Psoas muscle (tissue), 8 donors: ENCODE measurements around the gene CADM4. TPM values are rescaled to one million over a fixed set of nuclear protein-coding genes. Genes with fewer than 3 reads are reported as not detected.
A peak's percentile ranks its signal among the peaks of the same experiment; 100 is the strongest.

Source experiments
- ATAC-seq, 4 donors: fragments of 200-7000 bp; cut with Tn5 transposase; one replicate each; pipeline ENCODE4 v1.9.1; 2020; ENCODE audit warnings: moderate library complexity in 3 of 4, mild to moderate bottlenecking in 2 of 4
- DNase-seq, 2 donors: peaks; one replicate each; pipeline ENCODE4 v3.0.0-alpha.2; 2020
- H3K27ac ChIP-seq: fragments of 200-600 bp; one replicate; pipeline ENCODE4 v1.8.0; 2022
- H3K27me3 ChIP-seq, 3 donors: fragments of 200-600 bp in 1 of 3; one replicate each; pipeline versions ENCODE4 v1.6.1 to v1.8.0; 2013 to 2022; ENCODE audit warnings: low read length in 2 of 3, mild to moderate bottlenecking in 2 of 3, moderate library complexity in 1 of 3; ENCODE audit not compliant: insufficient read depth in 3 of 3
- H3K36me3 ChIP-seq, 2 donors: fragments of 200-600 bp in 1 of 2; one replicate each; pipeline versions ENCODE4 v1.6.1 to v1.8.0; 2013 to 2022; ENCODE audit warnings: low read depth in 1 of 2, mild to moderate bottlenecking in 1 of 2, moderate library complexity in 1 of 2; ENCODE audit not compliant: insufficient read depth in 1 of 2
- H3K4me1 ChIP-seq: fragments of 200-600 bp; one replicate; pipeline ENCODE4 v1.8.0; 2022
- H3K4me3 ChIP-seq: fragments of 200-600 bp; one replicate; pipeline ENCODE4 v1.8.0; 2022; ENCODE audit warnings: mild to moderate bottlenecking
- H3K9me3 ChIP-seq: fragments of 200-600 bp; one replicate; pipeline ENCODE4 v1.8.0; 2022
- CTCF ChIP-seq: fragments of 200-600 bp; IDR thresholded peaks from one replicate; pipeline ENCODE4 v1.8.0; 2022; ENCODE audit warnings: antibody characterized with exemption
- WGBS, 3 donors: extraction: QIAGEN DNeasy Blood & Tissue Kit; methylation state at CpG; one replicate each; pipeline versions ENCODE4 v1.1.6 to v1.1.7; 2013; 5-methylcytosine and 5-hydroxymethylcytosine counted together
- intact Hi-C, 2 donors: fragments of 100-400 bp; cut with DNase I; formaldehyde crosslinking; loops; one replicate each; pipeline versions ENCODE4 v1.11.0 to v1.14.2; 2022
- polyA plus RNA-seq, 3 donors: library from polyadenylated mRNA; stranded (reverse); fragments of 200-250 nt; gene quantifications; one replicate each; pipeline ENCODE4 v1.2.3, GENCODE V29; 2013
- total RNA-seq, 4 donors: library from RNA; stranded (reverse); fragmentation: NEBNext Ultra II Directional in 2 of 4; extraction: Animal tissue kit (Norgen Biotek cat#: 25700) in 2 of 4; gene quantifications; one replicate each; pipeline versions ENCODE4 v1.2.1 to v1.2.4, GENCODE V29; 2021 to 2023
- donor health status: healthy with polysubstance abuse.
- donor health status: DM: no; HTN: no; CAD: no; lungs with moderate emphysema.
- donor health status: Bipolar disorder and iron deficiency.
- donor health status: healthy.
- donor health status: DM: yes; HTN: yes; CAD: no.
- donor health status: DM: no; HTN: no; CAD: no.
- donor health status: DM: no; HTN: no; CAD: no.
- donor health status: DM: yes; HTN: yes; CAD: no.

Gene CADM4
- total and polyA plus RNA-seq, 7 donors, result 1.8 to 10.6 (median 4.4) TPM

GRCh38 chr19:43575955-43576878 is 63.4 kb downstream of the CADM4 start:
- DNase-seq, result no peak

GRCh38 chr19:43575156-43575950 is 64.3 kb downstream of the CADM4 start, which contains the start of the genes PINLYP and XRCC1:
TSS of gene PINLYP (plus strand) at chr19:43575801. CDS start at chr19:43577192, 1,391 bp downstream.
TSS of gene XRCC1 (minus strand) at chr19:43575527. CDS start at chr19:43575458, 69 bp downstream.
- 0% methylated on average over 42 to 51 of the region's 51 CpGs for WGBS, 3 donors
- peak within 1 kb of the TSS; percentile 86 for H3K27ac ChIP-seq
- H3K4me3 ChIP-seq, result peak within 1 kb of the TSS; percentile 97
- no peak for TF ChIP-seq CTCF
- ATAC-seq (peak; percentile 100), DNase-seq (peak; percentile 98 to 99)
- H3K27me3 ChIP-seq, result no peaks in the 10 kb centered on the region
- peaks cover 12% of the 10 kb centered on the region for H3K4me1 ChIP-seq
- intact Hi-C loops, result no loop called here
- peaks cover 0 to 26% of the 10 kb centered on the region in 2 donors for H3K36me3 ChIP-seq
- H3K9me3 ChIP-seq, result no peaks in the 10 kb centered on the region

More at GRCh38 chr19:43575955-43576878, 63.4 kb downstream of the CADM4 start:
- ATAC-seq, result peak in 3 of 4 donors; percentile 2 to 16 (median 7)
- H3K4me3 ChIP-seq, result peak overlapping the region; percentile 97
- WGBS, 3 donors, result 60 to 70% (median 68%) methylated on average over 37 of the region's 37 CpGs
- TF ChIP-seq CTCF, result no peak
- H3K9me3 ChIP-seq, result no peaks in the 10 kb centered on the region
- H3K27ac ChIP-seq, result peak overlapping the region; percentile 86
- intact Hi-C loops, result loop anchor here in 1 of 2 donors (2.0 kb wide), 1 partner anchor 19 kb away; no protein-coding TSS in a partner anchor
- H3K27me3 ChIP-seq, result no peaks in the 10 kb centered on the region
- H3K36me3 ChIP-seq, result peaks cover 0 to 26% of the 10 kb centered on the region in 2 donors
- H3K4me1 ChIP-seq, result peaks cover 12% of the 10 kb centered on the region

- WGBS, 3 donors, result 28 to 32% (median 29%) methylated on average over 12 of the region's 12 CpGs
- H3K27ac ChIP-seq, result peak overlapping the region; percentile 86
- peaks cover 12% of the 10 kb centered on the region for H3K4me1 ChIP-seq
- intact Hi-C loops, result no loop called here
- TF ChIP-seq CTCF, result no peak
- DNase-seq (no peak), ATAC-seq (no peak)
- H3K4me3 ChIP-seq, result peak overlapping the region; percentile 97
- H3K27me3 ChIP-seq, result no peaks in the 10 kb centered on the region
- H3K9me3 ChIP-seq, result no peaks in the 10 kb centered on the region
- peaks cover 0 to 33% of the 10 kb centered on the region in 2 donors for H3K36me3 ChIP-seq
Measured at GRCh38 chr19:43574424-43575155, 65.1 kb downstream of the CADM4 start.

Other genes with a start within 250 kb of the CADM4 start
- gene TEX101, start 225.0 kb downstream of the CADM4 start, total RNA-seq, result not detected
- gene TEX101, start 225.0 kb downstream of the CADM4 start, polyA plus RNA-seq, result not detected
- gene LYPD3, start 174.2 kb downstream of the CADM4 start, total RNA-seq, result not detected
- gene LYPD3, start 174.2 kb downstream of the CADM4 start, polyA plus RNA-seq, result under 1 TPM in 2 of 3 donors, not detected in 1; 0.12 to 0.26 TPM
- 1 to 10 TPM; 3.1 to 5.7 (median 4.5) TPM for gene PHLDB3, start 135.1 kb downstream of the CADM4 start, total RNA-seq
- 1 to 10 TPM; 2.0 to 4.7 (median 3.2) TPM for gene PHLDB3, start 135.1 kb downstream of the CADM4 start, polyA plus RNA-seq
- gene ETHE1, start 112.6 kb downstream of the CADM4 start, total RNA-seq, result 10 to 100 TPM; 13.0 to 20.9 (median 16.6) TPM
- 10 to 100 TPM; 18.5 to 22.8 (median 20.3) TPM for gene ETHE1, start 112.6 kb downstream of the CADM4 start, polyA plus RNA-seq
- gene ZNF575, start 106.7 kb downstream of the CADM4 start, total RNA-seq, result 1 to 10 TPM in 3 of 4 donors, under 1 TPM in 1; 0.40 to 1.6 (median 1.2) TPM
- 1 to 10 TPM in 1 of 3 donors, under 1 TPM in 2; 0.23 to 1.1 (median 0.35) TPM for gene ZNF575, start 106.7 kb downstream of the CADM4 start, polyA plus RNA-seq
- 10 to 100 TPM; 12.7 to 22.1 (median 14.8) TPM for gene XRCC1, start 64.3 kb downstream of the CADM4 start, total RNA-seq
- 10 to 100 TPM; 13.5 to 21.6 (median 14.1) TPM for gene XRCC1, start 64.3 kb downstream of the CADM4 start, polyA plus RNA-seq
- 1 to 10 TPM in 1 of 4 donors, under 1 TPM in 2, not detected in 1; 0.66 to 1.1 (median 0.86) TPM for gene PINLYP, start 64.0 kb downstream of the CADM4 start, total RNA-seq
- 1 to 10 TPM in 1 of 3 donors, under 1 TPM in 2; 0.66 to 1.3 (median 0.90) TPM for gene PINLYP, start 64.0 kb downstream of the CADM4 start, polyA plus RNA-seq
- 10 to 100 TPM; 16.3 to 26.9 (median 22.4) TPM for gene IRGQ, start 43.7 kb downstream of the CADM4 start, total RNA-seq
- gene IRGQ, start 43.7 kb downstream of the CADM4 start, polyA plus RNA-seq, result 10 to 100 TPM in 2 of 3 donors, 1 to 10 TPM in 1; 5.5 to 23.3 (median 11.9) TPM
- 10 to 100 TPM; 10.3 to 16.2 (median 15.9) TPM for gene ZNF576, start 43.3 kb downstream of the CADM4 start, total RNA-seq
- 10 to 100 TPM; 14.6 to 22.7 (median 22.4) TPM for gene ZNF576, start 43.3 kb downstream of the CADM4 start, polyA plus RNA-seq
- under 1 TPM in 3 of 4 donors, not detected in 1; 0.12 to 0.34 (median 0.19) TPM for gene SRRM5, start 27.8 kb downstream of the CADM4 start, total RNA-seq
- gene SRRM5, start 27.8 kb downstream of the CADM4 start, polyA plus RNA-seq, result 1 to 10 TPM in 1 of 3 donors, under 1 TPM in 2; 0.10 to 1.1 (median 0.52) TPM
- gene ZNF428, start 20.2 kb downstream of the CADM4 start, total RNA-seq, result 10 to 100 TPM; 17.2 to 39.0 (median 28.0) TPM
- 10 to 100 TPM; 12.4 to 33.5 (median 27.5) TPM for gene ZNF428, start 20.2 kb downstream of the CADM4 start, polyA plus RNA-seq
- gene PLAUR, start 30.3 kb upstream of the CADM4 start, total RNA-seq, result 1 to 10 TPM; 1.8 to 6.1 (median 3.9) TPM
- gene PLAUR, start 30.3 kb upstream of the CADM4 start, polyA plus RNA-seq, result 1 to 10 TPM; 1.0 to 9.7 (median 2.5) TPM
- not detected for gene IRGC, start 76.2 kb upstream of the CADM4 start, total RNA-seq
- not detected for gene IRGC, start 76.2 kb upstream of the CADM4 start, polyA plus RNA-seq
- gene SMG9, start 115.1 kb upstream of the CADM4 start, total RNA-seq, result 10 to 100 TPM; 11.6 to 27.1 (median 15.1) TPM
- gene SMG9, start 115.1 kb upstream of the CADM4 start, polyA plus RNA-seq, result 10 to 100 TPM; 10.1 to 29.1 (median 13.7) TPM
- under 1 TPM; 0.26 to 0.89 (median 0.40) TPM for gene KCNN4, start 141.1 kb upstream of the CADM4 start, total RNA-seq
- gene KCNN4, start 141.1 kb upstream of the CADM4 start, polyA plus RNA-seq, result under 1 TPM; 0.09 to 0.43 (median 0.21) TPM
- gene LYPD5, start 162.6 kb upstream of the CADM4 start, total RNA-seq, result under 1 TPM; 0.23 to 0.79 (median 0.58) TPM
- gene LYPD5, start 162.6 kb upstream of the CADM4 start, polyA plus RNA-seq, result under 1 TPM; 0.22 to 0.27 (median 0.26) TPM
- gene ZNF283, start 187.5 kb upstream of the CADM4 start, total RNA-seq, result 1 to 10 TPM; 3.1 to 8.7 (median 4.6) TPM
- gene ZNF283, start 187.5 kb upstream of the CADM4 start, polyA plus RNA-seq, result 1 to 10 TPM in 2 of 3 donors, under 1 TPM in 1; 0.79 to 7.8 (median 1.0) TPM
- gene ZNF404, start 244.1 kb upstream of the CADM4 start, total RNA-seq, result 1 to 10 TPM in 2 of 4 donors, under 1 TPM in 2; 0.67 to 2.2 (median 1.3) TPM
- gene ZNF404, start 244.1 kb upstream of the CADM4 start, polyA plus RNA-seq, result 1 to 10 TPM in 1 of 3 donors, under 1 TPM in 2; 0.27 to 3.8 (median 0.76) TPM